Thyroid gland (tissue), 4 donors: ENCODE results near the gene CMKLR1.

ENCODE experiments used
- CTCF ChIP-seq, 6 experiments: fragments of 200-600 bp in 3 of 6; fragments of 450-650 bp in 3 of 6; sonication (generic) in 3 of 6; IDR thresholded peaks; one replicate each; pipeline ENCODE4 v1.5.1; 2016 to 2019; ENCODE audit warnings: antibody characterized with exemption in 6 of 6, mild to moderate bottlenecking in 2 of 6, inconsistent platforms in 1 of 6, moderate library complexity in 1 of 6
- POLR2A ChIP-seq, 2 donors: fragments of 450-650 bp; IDR thresholded peaks; one replicate each; pipeline ENCODE4 v1.6.1; 2017; ENCODE audit warnings: antibody characterized with exemption in 2 of 2, mild to moderate bottlenecking in 2 of 2, moderate library complexity in 1 of 2

DNA sequence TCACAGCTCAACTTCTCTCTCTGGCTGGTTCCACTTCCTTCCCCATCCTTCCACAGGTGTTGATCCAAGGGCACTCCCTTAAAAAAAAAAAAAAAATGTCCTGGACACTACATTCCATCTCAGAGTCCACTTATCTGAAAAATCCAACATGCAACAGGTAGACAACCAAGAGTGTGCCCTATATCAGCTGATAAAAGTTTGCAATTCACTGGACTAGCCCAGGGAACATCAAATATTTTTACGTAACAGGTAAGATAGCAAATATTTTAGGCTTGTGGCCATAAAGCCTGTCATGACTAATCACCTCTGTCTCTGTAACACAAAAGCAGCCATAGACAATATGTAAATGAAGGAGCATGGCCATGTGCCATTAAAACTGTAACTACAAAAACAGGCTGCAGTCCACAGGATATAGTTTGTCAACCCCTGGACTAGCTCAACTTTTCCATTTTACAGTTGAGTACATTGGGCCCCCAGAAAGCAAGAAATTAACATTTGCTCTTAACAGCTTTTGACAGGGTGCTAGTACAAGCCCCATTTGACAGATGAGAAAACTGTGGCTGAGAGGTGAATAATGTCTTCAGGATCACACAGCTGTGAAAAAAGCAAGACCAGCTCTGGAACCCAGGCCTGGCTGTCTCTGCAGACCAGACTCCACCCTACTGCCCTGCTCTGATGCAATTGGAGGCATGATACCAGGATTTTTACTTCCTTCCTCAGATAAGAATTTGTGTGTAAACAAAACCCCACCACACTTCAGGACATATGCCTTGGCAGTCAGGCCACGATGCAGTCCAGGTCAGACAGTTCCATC, 68.9 kb downstream of the CMKLR1 start:
- TF ChIP-seq CTCF (IDR thresholded peaks at IDR 0.05) (no peak), POLR2A (IDR thresholded peaks at IDR 0.05) (no peak)
